SK-N-SH (cell line): ENCODE data around the gene FRMD6. TPM values are rescaled to one million over a fixed set of nuclear protein-coding genes. Genes with fewer than 3 reads are reported as not detected.

Experiments
- CTCF ChIA-PET: fragments of 300-600, 350-600 bp; formaldehyde crosslinking; extraction: SDS; loops from one replicate; lab custom pipeline; 2021; lab: Yijun Ruan, JAX
- POLR2A ChIA-PET: fragments of 350-600 bp; sonication (Branson Sonifier 250); formaldehyde crosslinking; extraction: SDS; loops from one replicate; lab custom pipeline; 2020; ENCODE audit warnings: antibody characterized with exemption, inconsistent platforms; lab: Yijun Ruan, JAX
- DNase-seq: peaks from one replicate; pipeline ENCODE4 v3.0.0; 2012
- H2AFZ ChIP-seq: fragments of 200-600 bp; sonication (generic); 2 replicates; pipeline ENCODE4 v1.8.1; 2016; ENCODE audit warnings: antibody characterized with exemption, mild to moderate bottlenecking, low read depth
- H3F3A ChIP-seq: fragments of 200-600 bp; sonication (generic); replicated peaks from 2 replicates; pipeline ENCODE3; 2016; ENCODE audit warnings: antibody characterized with exemption, mild to moderate bottlenecking; ENCODE audit not compliant: insufficient read depth
- H3K27ac ChIP-seq, 2 experiments: fragments of 200-500 bp in 1 of 2; fragments of 200-600 bp in 1 of 2; sonication (Bioruptor generic) in 1 of 2; sonication (generic), shearing (Covaris generic) in 1 of 2; 2 replicates each; pipeline versions ENCODE4 v1.5.1 to v1.6.1; 2014 to 2016; ENCODE audit warnings: low read depth in 2 of 2, inconsistent platforms in 1 of 2, low read length in 1 of 2, mild to moderate bottlenecking in 1 of 2, mixed read lengths in 1 of 2
- H3K27me3 ChIP-seq: fragments of 200-600 bp; sonication (generic), shearing (Covaris generic); 2 replicates; pipeline ENCODE4 v1.6.1; 2016; ENCODE audit warnings: mixed run types; ENCODE audit not compliant: insufficient read depth
- H3K36me3 ChIP-seq, 2 experiments: fragments of 200-500 bp in 1 of 2; fragments of 200-600 bp in 1 of 2; sonication (Bioruptor generic) in 1 of 2; sonication (generic) in 1 of 2; replicated peaks in 1 of 2; 2 replicates each; pipeline versions ENCODE3 to v1.5.1; 2014 to 2016; ENCODE audit warnings: low read length in 1 of 2, mild to moderate bottlenecking in 1 of 2; ENCODE audit not compliant: insufficient read depth in 2 of 2, control insufficient read depth in 1 of 2
- H3K4me1 ChIP-seq, 2 experiments: fragments of 200-500 bp in 1 of 2; fragments of 200-600 bp in 1 of 2; sonication (Bioruptor generic) in 1 of 2; sonication (generic), shearing (Covaris generic) in 1 of 2; 2 replicates each; pipeline versions ENCODE4 v1.5.1 to v1.6.1; 2014 to 2016; ENCODE audit warnings: low read depth in 1 of 2, low read length in 1 of 2, mixed run types in 1 of 2; ENCODE audit not compliant: insufficient read depth in 2 of 2, control insufficient read depth in 1 of 2
- H3K4me2 ChIP-seq: fragments of 200-600 bp; sonication (generic), shearing (Covaris generic); 2 replicates; pipeline ENCODE4 v1.6.1; 2017; ENCODE audit warnings: mixed run types
- H3K4me3 ChIP-seq, 2 experiments: fragments of 200-500 bp in 1 of 2; fragments of 200-600 bp in 1 of 2; sonication (Bioruptor generic) in 1 of 2; sonication (generic), shearing (Covaris generic) in 1 of 2; 2 replicates each; pipeline versions ENCODE4 v1.5.1 to v1.8.1; 2014 to 2016; ENCODE audit warnings: low read depth in 2 of 2, inconsistent platforms in 1 of 2, low read length in 1 of 2, mild to moderate bottlenecking in 1 of 2, mixed read lengths in 1 of 2, moderate library complexity in 1 of 2
- H3K79me2 ChIP-seq: fragments of 200-600 bp; sonication (generic); 2 replicates; pipeline ENCODE4 v1.8.1; 2017; ENCODE audit warnings: mild to moderate bottlenecking; ENCODE audit not compliant: insufficient read depth
- H3K9ac ChIP-seq: fragments of 200-600 bp; sonication (generic); 2 replicates; pipeline ENCODE4 v1.6.1; 2017; ENCODE audit warnings: mixed run types
- H3K9me2 ChIP-seq: fragments of 200-600 bp; sonication (generic); 2 replicates; pipeline ENCODE4 v1.6.1; 2017; ENCODE audit warnings: mixed run types
- H3K9me3 ChIP-seq: fragments of 200-600 bp; sonication (generic); 2 replicates; pipeline ENCODE4 v1.6.1; 2017; ENCODE audit warnings: mixed run types, mild to moderate bottlenecking, moderate library complexity
- H4K20me1 ChIP-seq: fragments of 200-600 bp; sonication (generic); 2 replicates; pipeline ENCODE4 v1.6.1; 2017; ENCODE audit warnings: mild to moderate bottlenecking, mixed run types; ENCODE audit not compliant: insufficient read depth
- EP300 ChIP-seq, 2 experiments: IDR thresholded peaks; 2 replicates each; pipeline versions ENCODE4 v1.4.0 to v1.6.1; 2012; ENCODE audit warnings: borderline replicate concordance in 1 of 2, low read depth in 1 of 2, low read length in 1 of 2
- EZH2phosphoT487 ChIP-seq: fragments of 200-600 bp; sonication (generic); IDR thresholded peaks from 2 replicates; pipeline ENCODE4 v1.6.1; 2017; ENCODE audit warnings: low read depth, mixed run types, mild to moderate bottlenecking, antibody characterized with exemption, moderate library complexity, borderline replicate concordance
- FOXJ3 ChIP-seq: sonication (generic); formaldehyde crosslinking; IDR thresholded peaks from 2 replicates; pipeline ENCODE4 v1.5.1; 2020; ENCODE audit warnings: mild to moderate bottlenecking, missing genetic modification reagents
- FOXM1 ChIP-seq: IDR thresholded peaks from 2 replicates; pipeline ENCODE4 v1.4.0; 2012; ENCODE audit warnings: low read depth, mild to moderate bottlenecking
- GATA2 ChIP-seq: sonication (generic); formaldehyde crosslinking; IDR thresholded peaks from 2 replicates; pipeline ENCODE4 v1.5.0; 2020; ENCODE audit warnings: mild to moderate bottlenecking, missing genetic modification reagents
- JUND ChIP-seq: IDR thresholded peaks from 2 replicates; pipeline ENCODE4 v1.4.0; 2012
- MAX ChIP-seq: IDR thresholded peaks from 2 replicates; pipeline ENCODE4 v1.4.0; 2012; ENCODE audit warnings: low read depth
- MEF2A ChIP-seq: IDR thresholded peaks from 2 replicates; pipeline ENCODE4 v1.4.0; 2012; ENCODE audit warnings: low read depth, borderline replicate concordance
- NFIC ChIP-seq: IDR thresholded peaks from 2 replicates; pipeline ENCODE4 v1.4.0; 2012; ENCODE audit warnings: borderline replicate concordance
- NRF1 ChIP-seq: IDR thresholded peaks from 2 replicates; pipeline ENCODE4 v1.6.1; 2012; ENCODE audit warnings: low read depth, mild to moderate bottlenecking, low read length
- PBX3 ChIP-seq: IDR thresholded peaks from 2 replicates; pipeline ENCODE4; 2012
- POLR2AphosphoS5 ChIP-seq: IDR thresholded peaks from 2 replicates; pipeline ENCODE4 v1.6.1; 2012; ENCODE audit warnings: low read depth, low read length
- RAD21 ChIP-seq: IDR thresholded peaks from 2 replicates; pipeline ENCODE4 v1.6.1; 2012; ENCODE audit warnings: mild to moderate bottlenecking, low read length
- RXRA ChIP-seq: IDR thresholded peaks from 2 replicates; pipeline ENCODE4 v1.4.0; 2012; ENCODE audit warnings: low read depth, mild to moderate bottlenecking, borderline replicate concordance
- SMC3 ChIP-seq: IDR thresholded peaks from 2 replicates; pipeline ENCODE4 v1.6.1; 2012; ENCODE audit warnings: low read depth, low read length, improper control_type of control experiment
- TAF1 ChIP-seq: IDR thresholded peaks from 2 replicates; pipeline ENCODE4 v1.6.1; 2012; ENCODE audit warnings: low read depth, mild to moderate bottlenecking, low read length, moderate library complexity, borderline replicate concordance
- USF1 ChIP-seq: IDR thresholded peaks from 2 replicates; pipeline ENCODE4 v1.4.0; 2012; ENCODE audit warnings: low read depth, borderline replicate concordance
- USF2 ChIP-seq: fragments of 150-350 bp; IDR thresholded peaks from 2 replicates; pipeline ENCODE4 v1.6.1; 2017; ENCODE audit warnings: antibody characterized with exemption, low read length, low read depth, borderline replicate concordance
- WGBS: methylation state at CpG from one replicate; pipeline ENCODE4 v1.1.6; 2017; ENCODE audit warnings: low lambda C conversion rate; 5-methylcytosine and 5-hydroxymethylcytosine counted together
- polyA plus RNA-seq, 3 experiments: library from polyadenylated mRNA; depleted of rRNA; stranded (reverse); fragments of >200 nt; gene quantifications; 2 replicates each; pipeline ENCODE4 v1.2.3, GENCODE V29; 2012

FRMD6 gene
- polyA plus RNA-seq, 1 of the 3 experiments (the other 2 are of a cell fraction) = 147 TPM

DNA sequence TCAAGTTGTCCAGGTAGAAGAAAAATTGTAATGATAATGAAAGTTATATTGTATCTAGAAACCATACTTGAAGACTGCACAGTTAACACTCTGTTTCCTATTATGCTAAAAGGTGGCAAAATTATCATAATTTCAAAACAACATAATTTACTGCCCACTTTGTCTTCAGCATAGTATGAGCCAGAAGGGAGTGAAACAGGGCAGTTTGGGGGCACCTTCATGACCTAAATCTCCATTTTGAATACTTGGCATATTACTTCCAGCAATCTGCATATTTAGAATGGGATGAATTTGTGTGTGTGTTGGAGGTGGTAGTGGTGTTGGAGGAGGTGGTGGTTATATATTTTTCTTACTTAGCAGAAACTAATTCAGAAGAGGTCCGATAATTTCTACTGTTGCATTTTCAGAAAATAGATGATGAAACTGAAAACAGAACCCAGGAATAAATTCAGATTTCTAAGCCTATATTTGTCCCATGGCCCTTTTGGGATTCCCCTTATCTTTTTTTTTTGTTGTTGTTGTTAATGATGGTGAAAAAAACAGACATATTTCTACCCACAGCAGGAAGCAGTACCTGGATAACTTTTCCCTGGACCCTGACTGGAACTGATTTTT is 26.6 kb upstream of the FRMD6 start:
- POLR2A ChIA-PET = no interaction called here
- no peak overlapping the region for H3K4me2 ChIP-seq
- CTCF ChIA-PET = interaction anchor here (1.6 kb wide), 1 partner anchor 10 kb away, joined by 4 read pairs; no protein-coding TSS in a partner anchor
- 97% methylated on average over 1 of the region's 1 CpG for WGBS
- TF ChIP-seq NFIC = no peak
- no peaks in the 10 kb centered on the region for H3K27me3 ChIP-seq
- H3K79me2 ChIP-seq = no peaks in the 10 kb centered on the region
- H3K4me1 ChIP-seq = peaks cover 0 to 5% of the 10 kb centered on the region in 2 experiments; a peak in 1 of 4 replicates
- H3K27ac ChIP-seq = no peak overlapping the region
- no peak for DNase-seq
- no peak overlapping the region for H3K9ac ChIP-seq
- no peaks in the 10 kb centered on the region for H3K36me3 ChIP-seq
- no peaks in the 10 kb centered on the region for H3K9me3 ChIP-seq
- no peak overlapping the region for H2AFZ ChIP-seq
- H3K9me2 ChIP-seq = no peaks in the 10 kb centered on the region
- peaks cover 4% of the 10 kb centered on the region for H3F3A ChIP-seq
- H3K4me3 ChIP-seq = no peak overlapping the region
- no peaks in the 10 kb centered on the region for H4K20me1 ChIP-seq

GRCh38 chr14:51626185-51626584 is 25.5 kb upstream of the FRMD6 start:
- 88% methylated on average over 2 of the region's 2 CpGs for WGBS
- no peak overlapping the region; the same call in 1 of the 2 replicates for H3K4me2 ChIP-seq
- peak overlapping the region in 1 of 2 experiments; percentile 12; a peak in 1 of 4 replicates for H3K27ac ChIP-seq
- H3K4me3 ChIP-seq = no peak overlapping the region
- ChIA-PET CTCF (interaction anchor here (1.6 kb wide), 1 partner anchor 11 kb away, joined by 4 read pairs; no protein-coding TSS in a partner anchor), POLR2A (no interaction called here)
- no peaks in the 10 kb centered on the region for H3K27me3 ChIP-seq
- no peak for DNase-seq
- H3K4me1 ChIP-seq = peaks cover 0 to 5% of the 10 kb centered on the region in 2 experiments; a peak in 1 of 4 replicates
- no peaks in the 10 kb centered on the region for H3K36me3 ChIP-seq
- H2AFZ ChIP-seq = no peak overlapping the region
- H3F3A ChIP-seq = peaks cover 4% of the 10 kb centered on the region
- H4K20me1 ChIP-seq = no peaks in the 10 kb centered on the region
- H3K9ac ChIP-seq = 0 out of 2 replicates have a peak overlapping the region, but pooled peaks have one; percentile 24
- TF ChIP-seq MAX (no peak), POLR2AphosphoS5 (no peak), TAF1 (no peak), SMC3 (no peak), GATA2 (CRISPR knock-in tag) (no peak), USF1 (no peak), USF2 (no peak)
- no peaks in the 10 kb centered on the region for H3K79me2 ChIP-seq
- no peaks in the 10 kb centered on the region for H3K9me3 ChIP-seq
- no peaks in the 10 kb centered on the region for H3K9me2 ChIP-seq

DNA sequence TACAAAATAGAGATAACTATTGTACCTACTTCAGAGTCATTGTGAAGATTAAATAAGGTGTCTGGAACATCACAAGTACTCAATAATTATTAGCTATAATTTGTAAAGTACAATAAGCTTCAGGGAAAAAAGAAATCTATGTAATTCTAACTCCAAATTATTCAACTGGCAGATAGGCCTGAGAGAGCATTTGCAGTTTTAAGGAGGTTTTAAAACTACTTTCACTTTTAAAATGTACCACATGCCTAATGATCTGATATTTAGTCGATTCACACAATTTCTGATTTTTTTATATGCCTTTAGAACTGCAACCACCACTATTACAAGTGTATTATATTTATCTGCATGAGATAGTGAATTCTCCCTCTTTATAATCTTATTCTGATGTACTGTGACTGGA is 24.9 kb upstream of the FRMD6 start:
- CTCF ChIA-PET = no interaction called here
- H3F3A ChIP-seq = peaks cover 4% of the 10 kb centered on the region
- peak overlapping the region; percentile 42; the same call in 1 of the 2 replicates for H2AFZ ChIP-seq
- no peaks in the 10 kb centered on the region for H3K27me3 ChIP-seq
- H3K9me2 ChIP-seq = no peaks in the 10 kb centered on the region
- no peak for DNase-seq
- no peaks in the 10 kb centered on the region for H4K20me1 ChIP-seq
- peak overlapping the region; percentile 56 for H3K4me2 ChIP-seq
- no peaks in the 10 kb centered on the region for H3K79me2 ChIP-seq
- peaks cover 0 to 5% of the 10 kb centered on the region in 2 experiments; a peak in 1 of 4 replicates for H3K4me1 ChIP-seq
- POLR2A ChIA-PET = no interaction called here
- H3K36me3 ChIP-seq = no peaks in the 10 kb centered on the region
- H3K9ac ChIP-seq = peak overlapping the region; percentile 24; the same call in 1 of the 2 replicates
- peak overlapping the region in 1 of 2 experiments; percentile 26; a peak in 1 of 4 replicates for H3K4me3 ChIP-seq
- no peaks in the 10 kb centered on the region for H3K9me3 ChIP-seq
- 2% methylated on average over 1 of the region's 1 CpG for WGBS
- H3K27ac ChIP-seq = peak overlapping the region in 1 of 2 experiments; percentile 12; a peak in 1 of 4 replicates
- TF ChIP-seq FOXM1 (no peak), PBX3 (no peak), NFIC (no peak), NRF1 (no peak), FOXJ3 (CRISPR knock-in tag) (no peak), EP300 (IDR thresholded peaks at IDR 0.05; ENCODE audit: borderline replicate concordance in 1 of 2, low read depth in 1 of 2, low read length in 1 of 2) (no peak), MEF2A (no peak), RAD21 (no peak), RXRA (no peak), JUND (no peak), SMC3 (no peak), EZH2phosphoT487 (no peak)
